DMS114 treated with DMSO at 0.1 percent for 48 hours (cell line): ENCODE data around the gene NMNAT3.
"Not testable (repeated sequence)": the region's sequence is repeated elsewhere in the genome, so short reads cannot be mapped to it uniquely, and the experiment has no call there.

Experiments used
- DNase-seq: peaks from one replicate; lab custom pipeline; 2025; ENCODE audit not compliant: unreplicated experiment; lab: John Stamatoyannopoulos, UW

The NMNAT3 gene

DNA sequence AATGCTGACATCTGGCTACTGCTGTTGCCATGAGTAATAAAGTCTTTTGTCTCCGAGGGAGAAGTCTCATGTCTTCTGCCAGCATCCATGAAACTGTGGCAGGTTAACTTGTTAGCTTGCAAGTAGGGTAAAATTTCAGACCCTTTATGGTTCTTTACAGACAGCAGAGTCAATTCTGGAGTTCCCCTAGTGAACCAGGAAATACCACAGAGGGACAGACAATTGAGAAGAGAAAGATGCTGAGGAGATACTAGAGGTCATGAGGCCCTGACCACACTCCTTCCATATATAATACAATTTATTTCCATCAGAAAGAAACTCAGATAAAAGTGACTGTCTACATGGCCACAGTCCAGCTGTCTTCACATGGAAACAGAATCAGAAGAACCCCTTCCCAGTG, 38.1 kb downstream of the NMNAT3 start:
- no peak for DNase-seq

DNA sequence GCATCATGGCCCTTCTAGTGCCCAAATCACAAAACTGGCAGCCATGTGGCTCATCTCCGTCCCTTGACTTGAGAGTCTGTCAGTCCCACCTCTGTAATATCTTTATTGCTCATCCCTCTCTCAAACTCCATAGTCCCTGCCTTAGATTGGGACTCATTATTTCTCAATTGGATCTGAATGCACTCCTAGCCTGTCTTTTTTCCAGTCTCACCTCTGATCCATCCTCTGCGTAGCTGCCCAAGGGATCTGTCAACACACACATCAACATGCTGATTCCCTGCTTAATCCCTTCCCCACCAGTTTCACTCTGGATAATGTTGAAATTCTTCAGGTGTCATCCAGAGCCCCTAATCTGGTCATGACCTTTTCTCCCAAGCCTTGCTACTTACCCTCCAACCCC, 39.3 kb downstream of the NMNAT3 start:
- DNase-seq = no peak

- DNase-seq = no peak
These were observed 41.3 kb downstream of the NMNAT3 start for GRCh38 chr3:139636511-139636910.

DNA sequence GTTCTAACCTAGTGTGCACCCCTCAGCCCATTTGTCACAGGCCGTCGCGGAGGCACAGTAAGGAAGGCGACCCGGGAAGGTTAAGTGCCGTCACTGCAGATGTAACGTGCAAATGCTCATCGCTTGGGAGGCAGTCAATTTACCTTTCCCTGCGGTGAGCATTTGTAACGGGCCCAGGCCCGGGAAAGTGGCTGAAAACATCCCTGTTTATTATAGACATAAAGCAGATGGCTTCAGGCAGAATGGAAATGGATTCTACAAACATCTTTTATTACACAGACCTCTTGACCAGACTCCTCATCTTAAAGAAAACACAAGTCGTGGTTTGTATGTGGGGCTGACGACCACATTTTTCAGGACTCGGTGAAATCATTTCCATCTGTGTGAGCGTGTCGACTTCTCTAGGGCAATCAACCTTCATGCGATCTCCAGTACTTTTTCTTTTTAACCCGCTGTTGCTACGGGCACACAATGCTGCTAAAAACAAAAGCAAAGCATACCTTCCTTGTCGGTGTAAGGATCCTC, 43.6 kb downstream of the NMNAT3 start:
- no peak for DNase-seq

- DNase-seq = no peak
These were observed 44.3 kb downstream of the NMNAT3 start for GRCh38 chr3:139633511-139633910.

DNA sequence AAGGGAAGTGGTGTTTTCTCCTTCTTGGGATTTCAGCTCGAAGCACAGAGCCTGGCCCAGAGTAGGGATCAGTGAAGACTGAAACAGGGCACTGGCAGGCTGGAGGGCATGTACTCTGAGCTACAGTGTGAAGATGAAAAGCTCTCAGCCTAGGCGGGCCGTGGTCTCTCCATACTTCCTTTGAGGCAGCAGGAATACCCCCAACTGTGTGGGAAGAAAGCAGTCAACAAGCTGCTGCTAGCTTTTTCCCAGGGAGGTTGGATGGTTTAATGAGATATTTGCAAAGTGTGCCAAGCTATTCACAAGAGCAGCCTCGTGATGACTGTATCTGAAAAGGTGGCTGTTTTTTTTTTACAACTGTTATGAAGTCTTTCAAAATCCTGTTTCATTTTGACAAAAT, 47.2 kb downstream of the NMNAT3 start:
- no peak for DNase-seq

- DNase-seq = no peak
These were observed 48.7 kb downstream of the NMNAT3 start for GRCh38 chr3:139629033-139629432.

GRCh38 chr3:139627759-139628158, 50.0 kb downstream of the NMNAT3 start:
- no peak for DNase-seq

DNA sequence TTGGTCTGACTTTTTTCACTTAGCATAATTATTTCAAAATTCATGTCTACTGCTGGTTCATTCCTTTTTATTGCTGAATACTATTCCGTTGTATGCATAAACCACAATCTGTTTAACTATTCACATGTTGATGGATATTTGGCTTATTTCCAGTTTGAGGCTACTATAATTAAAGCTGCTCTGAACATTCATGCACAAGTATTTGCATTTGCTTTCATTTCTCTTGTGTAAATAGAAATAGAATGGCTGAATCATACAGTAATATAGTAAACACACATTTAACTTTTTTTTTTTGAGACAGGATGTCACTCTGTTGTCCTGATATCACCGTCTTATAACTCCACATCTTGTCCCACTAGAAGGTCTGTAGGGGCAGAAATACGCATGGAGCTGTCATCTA, 57.3 kb downstream of the NMNAT3 start:
- no peak for DNase-seq

DNA sequence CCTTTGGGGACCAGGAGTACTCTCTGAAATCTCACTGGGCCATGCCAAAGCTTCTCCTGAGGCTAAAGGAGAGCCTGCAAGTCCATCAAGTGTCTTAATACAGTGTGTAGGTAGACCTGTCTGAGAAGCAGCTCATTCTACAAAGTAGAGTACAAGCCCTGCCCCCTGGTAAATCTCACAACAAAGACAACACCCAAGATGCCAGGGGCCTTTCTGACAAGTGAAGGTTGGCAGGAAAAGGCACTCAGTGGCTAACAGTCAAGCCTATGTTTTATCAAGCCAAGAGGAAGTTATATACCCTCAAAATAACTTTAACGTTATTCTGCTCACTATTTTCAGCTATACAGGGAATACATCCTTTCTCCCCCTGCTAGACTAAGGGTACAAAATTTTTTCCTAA, 58.3 kb downstream of the NMNAT3 start:
- no peak for DNase-seq

DNA sequence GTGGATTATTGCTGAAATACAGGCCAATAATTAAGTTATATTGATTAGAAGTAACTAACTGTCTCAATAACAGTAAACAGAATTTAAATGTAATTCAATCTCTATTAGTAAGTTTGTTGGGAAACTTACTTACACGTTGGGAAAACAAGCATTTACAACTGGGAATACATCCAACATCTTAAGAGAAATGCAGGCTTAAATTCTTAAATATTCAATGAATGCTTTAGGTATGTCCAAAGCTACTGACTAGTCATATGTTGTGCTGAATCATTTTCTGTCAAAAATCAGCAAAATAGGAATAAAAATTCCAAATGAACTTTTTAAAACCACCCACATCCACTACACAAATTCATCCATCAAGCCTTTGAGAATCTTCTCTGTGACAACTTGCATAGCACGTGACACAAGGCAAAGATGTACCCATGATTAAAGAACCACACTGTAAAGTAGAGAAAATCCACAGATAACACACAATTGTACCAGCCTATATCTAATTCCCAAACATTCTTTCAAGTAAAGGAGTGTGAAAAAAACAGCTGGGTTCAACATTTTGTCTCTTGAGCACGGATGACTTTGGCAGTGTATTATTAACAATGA, 60.0 kb downstream of the NMNAT3 start:
- DNase-seq = no peak

GRCh38 chr3:139611528-139611927, 66.2 kb downstream of the NMNAT3 start:
- no peak for DNase-seq

GRCh38 chr3:139610886-139611285, 66.9 kb downstream of the NMNAT3 start:
- DNase-seq = no peak

DNA sequence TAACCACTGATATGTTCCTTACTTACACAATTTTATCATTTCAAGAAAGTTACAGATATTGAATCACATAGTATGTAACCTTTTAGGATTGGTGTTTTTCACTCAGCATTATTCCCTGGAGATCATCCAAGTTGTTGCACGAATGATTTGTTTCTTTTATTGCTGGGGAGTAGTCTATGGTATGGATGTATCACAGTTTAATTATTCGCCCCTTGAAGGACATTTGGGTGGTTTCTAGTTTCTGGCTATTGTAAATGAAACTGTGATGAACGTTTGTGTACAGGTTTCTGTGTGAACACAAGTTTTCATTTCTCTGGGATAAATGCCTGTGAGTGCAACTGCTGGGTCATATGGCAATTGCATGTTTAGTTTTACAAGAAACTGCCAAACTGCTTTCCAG, 68.8 kb downstream of the NMNAT3 start:
- no peak for DNase-seq

DNA sequence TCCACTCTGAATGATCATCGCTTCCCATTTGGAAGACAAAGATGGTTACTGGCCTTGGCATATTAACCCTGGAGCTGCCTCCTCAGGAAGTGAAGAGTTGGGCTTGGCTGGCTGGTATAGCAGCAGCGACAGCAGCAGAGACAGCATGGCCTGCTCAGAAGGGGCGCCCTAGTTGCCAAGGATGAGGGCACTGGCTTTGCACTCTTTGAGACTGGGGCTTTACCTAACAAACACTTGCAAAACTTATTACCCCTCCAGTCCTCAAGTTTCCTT, 69.7 kb downstream of the NMNAT3 start:
- no peak for DNase-seq

GRCh38 chr3:139607257-139608107, 70.3 kb downstream of the NMNAT3 start:
- DNase-seq = no peak

DNA sequence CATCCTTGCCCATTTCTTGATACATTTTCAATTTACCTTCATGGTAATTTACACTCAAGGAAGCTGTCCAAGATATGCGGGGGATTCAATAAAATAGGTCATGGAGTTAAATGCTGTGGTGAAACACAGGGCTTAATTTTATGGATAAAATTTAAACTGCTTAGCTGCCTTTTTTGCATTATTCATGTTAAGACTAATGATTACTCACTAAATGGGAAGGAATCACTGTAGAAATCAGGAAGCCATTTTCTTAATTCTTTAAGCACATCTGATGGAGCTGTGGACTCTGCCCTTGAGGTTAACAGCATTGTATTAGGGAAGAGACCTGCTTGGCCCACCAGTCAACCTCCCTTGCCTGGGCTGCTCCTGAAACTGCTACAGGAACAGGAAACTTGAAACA, 75.8 kb downstream of the NMNAT3 start:
- no peak for DNase-seq

DNA sequence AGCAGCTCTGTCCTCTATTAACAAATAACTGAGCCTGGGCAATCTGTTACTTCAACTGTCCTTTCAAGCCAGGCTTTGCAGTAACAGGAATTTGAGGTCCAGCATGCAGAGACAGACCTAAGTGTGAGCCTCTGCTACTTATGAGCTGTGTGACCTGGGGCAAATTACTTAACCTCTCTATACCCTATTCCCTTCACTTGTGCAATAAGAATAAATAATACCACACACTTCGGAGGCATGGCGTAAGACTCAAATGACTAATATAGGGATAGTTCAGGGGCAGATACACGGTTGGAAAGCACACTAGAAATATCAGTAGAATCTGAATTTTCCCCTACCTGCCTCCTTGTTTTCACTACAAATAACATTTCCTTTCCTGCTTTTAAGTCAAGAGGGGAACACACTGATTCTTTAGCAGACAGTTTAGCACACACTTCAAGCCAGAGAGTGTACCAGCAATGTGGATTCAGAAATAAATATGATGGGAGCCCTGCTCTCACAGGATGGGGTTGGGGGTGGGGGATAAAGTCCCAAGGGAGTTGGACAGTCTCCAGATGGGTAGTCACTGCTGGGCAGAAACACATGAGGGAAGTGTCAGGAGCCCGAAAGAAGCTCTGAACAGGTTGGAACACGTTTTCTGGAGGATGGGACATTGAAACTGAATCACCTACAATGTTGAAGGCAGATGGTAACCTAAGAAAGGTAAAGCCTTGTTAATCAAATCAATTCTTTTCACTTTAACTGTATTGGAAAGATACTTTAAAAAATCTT, 76.4 kb downstream of the NMNAT3 start:
- DNase-seq = no peak

- no peak for DNase-seq
These were observed 79.8 kb downstream of the NMNAT3 start for GRCh38 chr3:139597947-139598346.

GRCh38 chr3:139591186-139591585, 86.6 kb downstream of the NMNAT3 start:
- not testable (repeated sequence) for DNase-seq

- DNase-seq = no peak
These were observed 89.3 kb downstream of the NMNAT3 start for GRCh38 chr3:139588450-139588849.

DNA sequence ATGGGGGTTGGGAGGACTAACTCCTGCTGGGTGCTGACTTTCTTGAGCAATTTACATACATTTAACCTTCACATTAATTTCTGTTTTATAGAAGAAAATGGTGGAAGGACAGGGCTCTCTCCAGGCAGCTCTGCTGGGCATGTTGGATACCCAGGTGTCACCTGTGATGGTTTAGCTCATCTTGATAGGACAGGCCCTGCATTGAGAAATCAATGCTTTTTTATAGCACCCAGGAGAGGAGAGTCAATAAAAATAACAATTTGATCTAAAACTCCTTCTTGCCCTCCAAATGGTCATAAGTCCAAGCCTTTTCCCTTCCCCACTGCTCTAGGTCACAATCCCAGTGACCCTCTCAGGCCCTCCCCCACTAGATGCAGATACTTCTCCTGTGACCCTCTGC, 90.0 kb downstream of the NMNAT3 start:
- DNase-seq = no peak
